Measurements from ENCODE around the gene PTGS1. TPM values are rescaled to one million over a fixed set of nuclear protein-coding genes. Genes with fewer than 3 reads are reported as not detected.

PTGS1 gene
- polyA plus RNA-seq, 1 donor from 2014 or later = 0.17 TPM

GRCh38 chr9:122370303-122370702 lies 521 bp upstream of the PTGS1 start:
- H3K36me3 ChIP-seq (ENCODE audit: insufficient read depth, low read length) = no peaks in the 10 kb centered on the region
- H3F3A ChIP-seq (ENCODE audit: insufficient read depth, low read length, poor library complexity, severe bottlenecking) = no peaks in the 10 kb centered on the region
- H3K9ac ChIP-seq (ENCODE audit: low read length) = no peak overlapping the region
- H3K9me3 ChIP-seq (ENCODE audit: low read length) = no peaks in the 10 kb centered on the region
- H2AFZ ChIP-seq (ENCODE audit: low read depth, low read length) = no peak overlapping the region
- H3K27me3 ChIP-seq (ENCODE audit: insufficient read depth, low read depth, low read length) = peaks cover 20% of the 10 kb centered on the region
- H3K79me2 ChIP-seq (replicated peaks; ENCODE audit: insufficient read depth, low read length) = no peaks in the 10 kb centered on the region
- no peak overlapping the region for H3K4me3 ChIP-seq (ENCODE audit: low read length)
- H4K20me1 ChIP-seq (ENCODE audit: insufficient read depth) = no peaks in the 10 kb centered on the region
- TF ChIP-seq REST (IDR thresholded peaks at IDR 0.05; ENCODE audit: borderline replicate concordance) = no peak
- TF ChIP-seq EP300 (conservative IDR thresholded peaks at IDR 0.05; ENCODE audit: poor library complexity, severe bottlenecking) = no peak
- TF ChIP-seq CTCF (IDR thresholded peaks at IDR 0.05; ENCODE audit: poor library complexity, severe bottlenecking) = no peak
- no peak for TF ChIP-seq SMC3 (conservative IDR thresholded peaks at IDR 0.05; ENCODE audit: poor library complexity)
- TF ChIP-seq POLR2AphosphoS5 (IDR thresholded peaks at IDR 0.05) = no peak
- TF ChIP-seq EZH2 (IDR thresholded peaks at IDR 0.05; ENCODE audit: borderline replicate concordance, insufficient read depth, low read length, poor library complexity, severe bottlenecking) = no peak
- no peak for TF ChIP-seq RAD21 (conservative IDR thresholded peaks at IDR 0.05)
- TF ChIP-seq TAF1 (IDR thresholded peaks at IDR 0.05; ENCODE audit: low read depth) = no peak
- TF ChIP-seq MXI1 (conservative IDR thresholded peaks at IDR 0.05; ENCODE audit: poor library complexity, severe bottlenecking) = no peak
- H3K4me2 ChIP-seq (ENCODE audit: low read length) = no peak overlapping the region
- H3K9me2 ChIP-seq (ENCODE audit: insufficient read depth, low read length) = no peaks in the 10 kb centered on the region
- H3K27ac ChIP-seq (ENCODE audit: low read length) = no peak overlapping the region

DNA sequence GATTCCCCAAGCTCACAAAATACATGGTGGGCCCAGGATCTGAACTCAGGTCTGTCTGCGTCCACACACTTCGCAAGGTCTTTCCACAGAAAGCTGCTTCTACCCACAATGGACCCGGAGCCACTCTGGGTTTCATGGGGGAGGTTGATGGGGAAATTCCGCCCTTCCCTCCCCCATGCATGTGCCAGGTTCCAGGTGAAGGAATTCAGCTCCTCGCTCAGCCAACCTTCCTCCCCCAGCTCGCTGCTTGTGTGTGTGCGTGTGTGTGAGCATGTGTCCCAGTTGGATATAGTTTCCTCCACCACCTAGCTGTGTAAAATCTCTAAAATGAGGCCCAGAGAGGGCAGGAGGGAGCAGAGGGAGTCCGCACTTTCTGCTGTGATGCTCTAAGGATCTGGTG lies 1.0 kb downstream of the PTGS1 start:
- no peak overlapping the region for H3K4me2 ChIP-seq (ENCODE audit: low read length)
- no peak for TF ChIP-seq CTCF (IDR thresholded peaks at IDR 0.05; ENCODE audit: poor library complexity, severe bottlenecking)
- no peak for TF ChIP-seq MXI1 (conservative IDR thresholded peaks at IDR 0.05; ENCODE audit: poor library complexity, severe bottlenecking)
- TF ChIP-seq SMC3 (conservative IDR thresholded peaks at IDR 0.05; ENCODE audit: poor library complexity) = no peak
- TF ChIP-seq RAD21 (conservative IDR thresholded peaks at IDR 0.05) = no peak
- TF ChIP-seq EP300 (conservative IDR thresholded peaks at IDR 0.05; ENCODE audit: poor library complexity, severe bottlenecking) = no peak
- no peak overlapping the region for H3K4me3 ChIP-seq (ENCODE audit: low read length)
- no peak overlapping the region for H2AFZ ChIP-seq (ENCODE audit: low read depth, low read length)
- no peaks in the 10 kb centered on the region for H3K9me3 ChIP-seq (ENCODE audit: low read length)
- no peaks in the 10 kb centered on the region for H3K9me2 ChIP-seq (ENCODE audit: insufficient read depth, low read length)
- H3K9ac ChIP-seq (ENCODE audit: low read length) = no peak overlapping the region
- no peaks in the 10 kb centered on the region for H3K36me3 ChIP-seq (ENCODE audit: insufficient read depth, low read length)
- H3K27ac ChIP-seq (ENCODE audit: low read length) = no peak overlapping the region
- no peaks in the 10 kb centered on the region for H3F3A ChIP-seq (ENCODE audit: insufficient read depth, low read length, poor library complexity, severe bottlenecking)
- H4K20me1 ChIP-seq (ENCODE audit: insufficient read depth) = no peaks in the 10 kb centered on the region
- H3K27me3 ChIP-seq (ENCODE audit: insufficient read depth, low read depth, low read length) = peaks cover 20% of the 10 kb centered on the region
- no peaks in the 10 kb centered on the region for H3K79me2 ChIP-seq (replicated peaks; ENCODE audit: insufficient read depth, low read length)
